ENCODE results near the gene FSCN2.

Gene FSCN2

DNA sequence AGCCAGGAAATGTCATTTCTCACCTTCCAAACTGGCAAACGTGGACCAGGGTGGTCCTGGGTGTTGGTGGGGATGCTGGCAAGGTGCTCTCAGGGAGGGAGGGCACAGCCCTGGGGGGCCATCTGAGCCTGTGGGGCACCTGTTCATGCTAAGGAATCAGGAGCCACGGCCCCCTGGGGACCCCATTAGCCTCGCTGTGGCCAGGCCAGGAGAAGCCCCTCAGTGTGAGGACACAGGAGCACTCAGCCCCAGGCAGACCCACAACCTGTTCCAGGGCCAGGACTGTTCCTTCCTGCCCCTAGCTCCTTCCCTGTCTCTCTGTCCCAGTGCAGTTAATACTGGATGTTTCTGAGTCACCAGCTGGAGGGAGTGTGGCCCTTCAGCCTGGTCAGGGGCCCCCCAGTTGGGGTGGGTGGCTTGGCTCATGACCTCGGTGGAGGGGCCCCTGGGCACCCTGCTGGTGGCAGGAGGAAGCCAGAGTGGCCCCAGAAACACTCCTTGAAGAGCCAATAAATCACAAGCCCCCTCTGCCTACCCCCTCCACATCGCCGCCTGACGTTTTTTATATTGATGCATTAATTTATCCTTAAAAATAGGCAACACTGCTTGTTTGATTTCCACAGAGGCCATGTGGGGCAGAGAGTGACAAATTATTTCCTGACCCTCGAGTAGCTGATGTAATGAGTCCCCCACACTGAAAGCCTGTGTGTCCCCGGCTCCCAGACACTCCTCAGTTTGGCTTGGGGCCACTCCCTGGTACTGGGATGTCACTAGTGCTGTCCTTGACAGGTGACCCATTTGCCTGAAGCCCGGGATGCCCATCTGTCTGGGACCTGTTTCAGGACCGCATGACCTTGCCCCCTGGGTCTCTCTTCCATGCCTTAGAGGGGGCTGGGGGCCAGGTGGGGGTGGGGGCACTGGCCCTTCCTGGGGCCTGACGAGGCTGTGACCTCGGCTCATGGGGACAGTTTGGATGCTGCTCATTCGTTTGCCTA is 37.9 kb upstream of the FSCN2 start:
- no peak for DNase-seq

DNA sequence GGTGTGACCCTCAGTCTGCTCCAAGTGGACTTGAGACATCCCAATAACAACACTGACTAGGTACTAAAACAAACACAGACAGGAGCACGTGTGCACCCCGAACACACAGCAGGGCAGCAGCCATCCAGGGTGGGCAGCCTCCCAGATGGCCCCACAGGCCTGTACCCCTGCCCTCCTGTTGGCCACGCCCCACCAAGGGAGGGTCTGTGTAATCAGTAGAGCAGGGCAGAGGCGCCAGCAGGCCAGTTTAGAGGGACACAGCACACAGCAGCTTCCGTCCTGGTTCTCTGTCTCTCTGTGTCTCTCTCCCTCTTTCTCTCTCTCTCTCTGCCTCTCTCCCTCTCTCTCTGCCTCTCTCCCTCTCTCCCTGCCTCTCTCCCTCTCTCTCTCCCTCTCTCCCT is 37.0 kb upstream of the FSCN2 start:
- no peak for DNase-seq

- no peak for DNase-seq
Observed at GRCh38 chr17:81491761-81492160, 36.4 kb upstream of the FSCN2 start.

GRCh38 chr17:81492202-81492601 is 36.0 kb upstream of the FSCN2 start:
- DNase-seq: no peak

DNA sequence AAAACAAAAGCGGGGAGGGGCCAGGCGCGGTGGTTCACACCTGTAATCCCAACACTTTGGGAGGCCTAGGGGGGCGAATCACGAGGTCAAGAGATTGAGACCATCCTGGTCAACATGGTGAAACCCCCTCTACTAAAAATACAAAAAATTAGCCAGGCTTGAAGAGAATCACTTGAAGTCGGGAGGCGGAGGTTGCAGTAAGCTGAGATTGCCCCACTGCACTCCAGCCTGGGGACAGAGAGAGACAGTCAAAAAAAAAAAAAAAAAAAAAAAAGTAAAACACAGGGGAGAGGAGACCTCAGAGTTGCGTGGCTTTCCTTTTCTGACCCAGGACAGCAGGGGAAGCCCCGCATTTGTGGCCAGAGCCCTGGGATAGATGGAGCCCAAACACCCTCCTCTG is 35.5 kb upstream of the FSCN2 start:
- no peak for DNase-seq

GRCh38 chr17:81493198-81494038 is 34.8 kb upstream of the FSCN2 start:
- no peak for DNase-seq

- no peak for DNase-seq
Observed at GRCh38 chr17:81494626-81495377, 33.4 kb upstream of the FSCN2 start.

DNA sequence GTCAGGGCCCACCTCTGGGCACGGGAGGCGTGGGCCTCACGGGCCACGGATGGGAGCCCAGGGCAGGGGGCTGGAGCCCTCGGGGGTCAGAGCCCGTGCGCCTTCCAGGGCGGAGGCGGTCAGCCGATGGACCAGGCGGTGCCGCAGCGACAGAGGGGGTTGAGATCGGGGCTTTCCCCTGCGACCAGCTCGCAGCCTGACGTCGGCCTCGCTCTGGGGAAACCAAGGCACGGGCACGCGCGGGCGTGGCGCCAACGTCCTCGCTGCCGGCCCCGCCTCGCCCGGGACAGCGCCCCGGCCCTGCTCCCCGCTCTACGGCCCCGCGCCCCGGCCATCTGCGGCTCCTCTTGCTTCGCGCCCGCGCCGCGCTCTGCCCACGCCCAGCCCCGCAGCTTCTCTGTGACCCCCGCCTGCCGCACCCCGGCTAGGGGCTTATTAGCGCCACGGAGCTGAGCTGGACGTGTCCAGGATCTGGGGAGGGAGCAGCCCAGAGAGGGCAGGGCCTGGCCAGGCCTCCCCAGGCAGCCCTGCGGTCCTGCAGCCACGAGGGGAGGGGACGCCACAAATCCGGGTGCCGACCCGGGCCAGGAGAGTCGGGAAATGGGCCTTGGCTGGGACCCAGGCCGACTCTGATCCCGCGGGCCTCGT is 29.1 kb upstream of the FSCN2 start:
- no peak for DNase-seq

- no peak for DNase-seq
Observed at GRCh38 chr17:81499601-81499970, 28.6 kb upstream of the FSCN2 start.

DNA sequence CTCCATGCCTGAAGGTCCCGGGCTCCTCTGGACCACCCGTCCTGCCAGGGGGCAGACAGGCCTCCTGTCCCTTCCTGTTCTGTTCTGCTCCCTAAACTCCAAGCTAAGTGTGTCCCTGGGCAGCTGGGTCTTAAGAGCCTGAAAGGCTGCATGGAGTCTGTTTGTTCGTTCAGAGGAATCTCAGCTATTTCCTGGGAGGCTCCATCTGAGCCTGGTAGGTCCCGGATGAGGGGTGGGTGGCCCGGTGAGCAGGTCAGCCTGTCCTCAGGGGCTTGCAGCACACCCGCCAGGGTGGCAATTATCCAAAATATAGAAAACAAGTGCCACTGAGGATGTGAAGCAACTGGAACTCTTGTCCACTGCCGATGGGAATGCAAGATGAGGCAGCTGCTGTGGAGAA is 28.1 kb upstream of the FSCN2 start:
- DNase-seq: no peak

- DNase-seq: no peak
Observed at GRCh38 chr17:81502471-81503017, 25.6 kb upstream of the FSCN2 start.

GRCh38 chr17:81503619-81504018 is 24.6 kb upstream of the FSCN2 start:
- DNase-seq: no peak

DNA sequence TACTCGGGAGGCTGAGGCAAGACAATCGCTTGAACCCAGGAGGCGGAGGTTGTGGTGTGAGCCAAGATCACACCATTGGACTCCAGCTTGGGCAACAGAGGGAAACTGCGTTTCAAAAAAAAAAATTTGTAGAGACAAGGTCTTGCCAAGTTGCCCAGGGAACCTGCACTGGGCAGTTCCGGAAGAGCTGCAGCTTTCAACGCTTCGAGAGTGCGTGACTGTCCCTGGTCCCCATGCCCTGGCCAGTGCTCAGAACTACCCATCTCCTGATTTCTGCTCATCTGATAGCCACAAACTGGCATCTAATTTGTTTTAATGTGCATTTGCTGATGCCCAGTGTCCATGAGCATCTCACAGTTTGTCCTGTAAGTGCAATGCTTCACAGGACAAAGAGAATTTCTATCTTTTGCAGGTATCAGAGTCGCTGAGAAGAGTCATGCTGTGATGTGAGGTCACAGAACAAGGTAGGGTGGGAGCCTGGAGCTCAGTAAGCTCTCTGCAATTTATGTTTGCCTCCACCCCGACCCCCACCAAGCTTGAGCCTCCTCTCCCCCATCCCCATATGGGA is 19.5 kb upstream of the FSCN2 start:
- peak in 1 of 2 donors; percentile 41 for DNase-seq

DNA sequence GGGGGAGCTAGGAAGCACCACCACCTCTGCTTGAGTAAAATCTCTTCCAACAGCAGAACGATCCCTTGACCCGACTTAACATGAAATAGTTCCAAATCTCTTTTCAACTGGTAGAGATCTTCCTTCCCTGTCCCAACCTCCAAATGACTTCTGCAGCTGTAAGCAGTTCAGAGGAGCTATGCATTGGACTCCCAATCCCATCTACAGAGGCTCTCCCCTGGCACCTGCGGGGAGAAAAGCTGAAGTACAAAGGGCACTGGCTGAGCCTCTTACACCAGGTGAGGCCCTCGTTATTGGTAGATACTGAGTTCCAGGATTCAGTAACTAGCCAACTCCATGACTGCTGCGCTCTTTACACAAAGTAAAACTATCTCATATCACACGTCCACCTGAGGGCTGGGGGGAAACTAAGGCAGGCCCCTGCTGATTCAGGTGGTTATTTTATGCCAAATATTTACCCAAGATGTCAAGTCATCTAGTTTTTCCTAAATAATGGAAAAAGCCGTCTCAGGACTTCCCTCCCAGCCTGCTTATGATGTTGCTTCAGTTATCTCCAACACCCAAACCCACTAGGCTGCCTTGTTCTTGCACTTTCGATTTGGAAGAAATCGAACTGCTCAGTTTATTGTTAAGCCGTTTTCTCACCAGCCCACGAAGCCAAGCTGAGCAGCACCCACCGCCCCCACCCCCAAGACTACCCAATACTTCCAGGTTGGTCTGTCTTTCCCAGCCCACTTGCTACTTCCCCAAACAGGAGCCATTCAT is 18.8 kb upstream of the FSCN2 start:
- peak; percentile 31 to 45 for DNase-seq

DNA sequence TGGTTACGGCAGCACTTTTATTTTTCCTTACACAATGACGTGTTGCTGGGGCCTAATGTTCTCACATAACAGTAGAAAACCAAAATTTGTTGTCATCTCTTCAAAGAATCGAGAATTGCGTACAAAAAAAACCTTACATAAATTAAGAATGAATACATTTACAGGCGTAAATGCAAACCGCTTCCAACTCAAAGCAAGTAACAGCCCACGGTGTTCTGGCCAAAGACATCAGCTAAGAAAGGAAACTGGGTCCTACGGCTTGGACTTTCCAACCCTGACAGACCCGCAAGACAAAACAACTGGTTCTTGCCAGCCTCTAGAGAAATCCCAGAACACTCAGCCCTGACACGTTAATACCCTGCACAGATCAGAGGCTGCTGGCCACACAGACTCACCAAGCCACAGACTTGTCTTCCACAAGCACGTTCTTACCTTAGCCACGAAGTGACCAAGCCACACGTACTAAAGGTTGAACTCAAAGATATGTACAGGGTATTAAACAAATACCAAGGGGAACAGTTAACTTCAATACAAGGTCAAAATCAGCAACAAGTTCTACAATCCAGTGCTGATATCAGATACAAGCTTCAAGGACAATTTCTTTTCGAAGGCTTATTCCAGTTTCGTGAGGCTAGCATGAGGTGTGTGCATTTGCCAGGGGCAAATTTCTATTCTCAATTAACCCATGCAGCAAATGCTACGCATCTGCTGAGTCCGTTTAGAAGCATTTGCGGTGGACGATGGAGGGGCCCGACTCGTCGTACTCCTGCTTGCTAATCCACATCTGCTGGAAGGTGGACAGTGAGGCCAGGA is 18.0 kb upstream of the FSCN2 start:
- no peak for DNase-seq

- DNase-seq: peak; percentile 44 to 52
Observed at GRCh38 chr17:81510785-81511553, 17.2 kb upstream of the FSCN2 start.

- DNase-seq: no peak
Observed at GRCh38 chr17:81511554-81511803, 16.7 kb upstream of the FSCN2 start.

DNA sequence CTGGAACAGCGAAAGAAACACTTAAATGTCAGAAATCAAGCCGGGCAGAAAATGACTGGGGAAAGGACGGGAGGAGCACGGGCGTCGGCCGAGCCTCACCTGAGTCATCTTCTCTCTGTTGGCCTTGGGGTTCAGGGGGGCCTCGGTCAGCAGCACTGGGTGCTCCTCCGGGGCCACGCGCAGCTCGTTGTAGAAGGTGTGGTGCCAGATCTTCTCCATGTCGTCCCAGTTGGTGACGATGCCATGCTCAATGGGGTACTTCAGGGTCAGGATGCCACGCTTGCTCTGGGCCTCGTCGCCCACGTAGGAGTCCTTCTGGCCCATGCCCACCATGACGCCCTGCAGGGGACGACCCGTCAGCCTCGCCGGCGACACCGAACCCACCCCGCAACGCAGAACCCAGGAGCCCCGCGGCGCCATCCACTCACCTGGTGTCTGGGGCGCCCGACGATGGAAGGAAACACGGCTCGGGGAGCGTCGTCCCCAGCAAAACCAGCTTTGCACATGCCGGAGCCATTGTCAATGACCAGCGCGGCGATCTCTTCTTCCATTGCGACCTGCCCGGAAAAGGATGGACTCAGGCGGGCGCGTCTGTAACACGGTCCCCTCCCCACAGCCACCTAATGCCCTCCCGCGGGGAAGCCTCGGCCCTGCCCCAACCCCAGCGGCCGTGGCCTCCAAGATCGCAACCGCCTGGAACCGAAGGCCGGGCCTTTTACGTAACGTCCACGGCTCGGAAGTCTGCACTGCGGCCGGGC is 16.2 kb upstream of the FSCN2 start:
- peak; percentile 50 to 61 for DNase-seq
